Activated CD4-positive, alpha-beta memory T cell treated with anti-CD3 and anti-CD28 coated beads, Interleukin-2, amount 10 ng/mL, durations not matched to agents 7 days and 5 days (primary cell): ENCODE results near the gene KCNH2. TPM values are rescaled to one million over a fixed set of nuclear protein-coding genes. Genes with fewer than 3 reads are reported as not detected.
"Not testable (repeated sequence)": the region's sequence is repeated elsewhere in the genome, so short reads cannot be mapped to it uniquely, and the experiment has no call there.

ENCODE experiments used
- CTCF ChIA-PET: fragments of 350-600 bp; sonication (Branson Sonifier 250); formaldehyde crosslinking; loops from one replicate; lab custom pipeline; 2021; ENCODE audit warnings: antibody characterized with exemption, inconsistent platforms; lab: Charles Lee
- POLR2A ChIA-PET: fragments of 350-600 bp; sonication (Branson Sonifier 250); formaldehyde crosslinking; loops from one replicate; lab custom pipeline; 2021; ENCODE audit warnings: antibody characterized with exemption; lab: Charles Lee
- DNase-seq: peaks from one replicate; pipeline ENCODE4 v3.0.0-alpha.2; 2020
- H3K27ac Mint-ChIP-seq: one replicate; pipeline ENCODE4 v1.8.0; 2021; ENCODE audit warnings: mild to moderate bottlenecking, mixed read lengths
- H3K27me3 Mint-ChIP-seq: one replicate; pipeline ENCODE4 v1.8.0; 2021; ENCODE audit warnings: mixed read lengths
- H3K36me3 Mint-ChIP-seq: one replicate; pipeline ENCODE4 v1.8.0; 2021; ENCODE audit warnings: low read depth, mixed read lengths
- H3K4me1 Mint-ChIP-seq: one replicate; pipeline ENCODE4 v1.8.0; 2021; ENCODE audit warnings: mixed read lengths
- H3K4me3 Mint-ChIP-seq: one replicate; pipeline ENCODE4 v1.8.0; 2021; ENCODE audit warnings: mild to moderate bottlenecking, mixed read lengths
- H3K9me3 Mint-ChIP-seq: one replicate; pipeline ENCODE4 v1.8.0; 2021; ENCODE audit warnings: mixed read lengths
- total RNA-seq, 2 experiments: library from RNA; stranded (reverse); gene quantifications; one replicate each; pipeline ENCODE4 v1.2.3, GENCODE V29; 2021

KCNH2 gene
- total RNA-seq, 2 experiments from 2014 or later = 0.15 to 0.38 TPM

- Mint-ChIP-seq H3K4me3 (peak overlapping the region; percentile 66), H3K36me3 (peaks cover 17% of the 10 kb centered on the region), H3K9me3 (no peaks in the 10 kb centered on the region), H3K27me3 (peaks cover 32% of the 10 kb centered on the region), H3K4me1 (peaks cover 67% of the 10 kb centered on the region), H3K27ac (no peak overlapping the region)
- DNase-seq = no peak
- CTCF ChIA-PET = interaction anchor here (0.6 to 5.7 kb wide), 23 partner anchors 8 to 278 kb away, joined by 3 to 57 read pairs (median 5); partner anchors contain the start of genes ABCB8, FASTK, NOS3 and SLC4A2
- POLR2A ChIA-PET = interaction anchor here (0.6 to 7.7 kb wide), 7 partner anchors 9 to 93 kb away, joined by 3 to 50 read pairs (median 4); partner anchors contain the start of gene ABCB8
These were observed 39.3 kb upstream of the KCNH2 start for GRCh38 chr7:151017370-151017952.

GRCh38 chr7:151016942-151017341 lies 38.8 kb upstream of the KCNH2 start:
- Mint-ChIP-seq H3K9me3 (no peaks in the 10 kb centered on the region), H3K36me3 (peaks cover 21% of the 10 kb centered on the region), H3K27ac (no peak overlapping the region), H3K27me3 (peaks cover 32% of the 10 kb centered on the region), H3K4me1 (peaks cover 72% of the 10 kb centered on the region), H3K4me3 (no peak overlapping the region)
- ChIA-PET POLR2A (interaction anchor here (0.9 to 7.7 kb wide), 3 partner anchors 8 to 54 kb away, joined by 3 to 50 read pairs (median 4); partner anchors contain the start of gene ABCB8), CTCF (interaction anchor here (1.0 to 5.7 kb wide), 10 partner anchors 7 to 119 kb away, joined by 3 to 57 read pairs (median 10); partner anchors contain the start of genes ABCB8 and FASTK)
- DNase-seq = no peak

GRCh38 chr7:151016505-151016904 lies 38.4 kb upstream of the KCNH2 start:
- CTCF ChIA-PET = interaction anchor here (1.0 to 5.7 kb wide), 7 partner anchors 7 to 118 kb away, joined by 3 to 57 read pairs (median 9); partner anchors contain the start of gene ABCB8
- Mint-ChIP-seq H3K36me3 (peaks cover 24% of the 10 kb centered on the region), H3K4me3 (no peak overlapping the region), H3K4me1 (peaks cover 76% of the 10 kb centered on the region), H3K27ac (no peak overlapping the region), H3K27me3 (peaks cover 31% of the 10 kb centered on the region), H3K9me3 (no peaks in the 10 kb centered on the region)
- POLR2A ChIA-PET = interaction anchor here (0.9 to 7.7 kb wide), 3 partner anchors 8 to 54 kb away, joined by 3 to 50 read pairs (median 4); partner anchors contain the start of gene ABCB8
- DNase-seq = no peak

GRCh38 chr7:151015967-151016366 lies 37.8 kb upstream of the KCNH2 start:
- DNase-seq = no peak
- Mint-ChIP-seq H3K9me3 (no peaks in the 10 kb centered on the region), H3K4me1 (peaks cover 80% of the 10 kb centered on the region), H3K4me3 (no peak overlapping the region), H3K36me3 (peaks cover 24% of the 10 kb centered on the region), H3K27ac (no peak overlapping the region), H3K27me3 (peaks cover 26% of the 10 kb centered on the region)
- ChIA-PET POLR2A (interaction anchor here (7.7 kb wide), 1 partner anchor 13 kb away, joined by 50 read pairs; the partner anchor contains the start of gene ABCB8), CTCF (interaction anchor here (1.0 to 4.1 kb wide), 6 partner anchors 10 to 118 kb away, joined by 3 to 45 read pairs (median 12); partner anchors contain the start of gene ABCB8)

- POLR2A ChIA-PET = interaction anchor here (0.7 to 7.7 kb wide), 5 partner anchors 14 to 68 kb away, joined by 3 to 50 read pairs (median 4); partner anchors contain the start of genes ABCB8, NOS3, SLC4A2 and TMUB1
- Mint-ChIP-seq H3K36me3 (peaks cover 24% of the 10 kb centered on the region), H3K27me3 (peaks cover 15% of the 10 kb centered on the region), H3K4me1 (peaks cover 87% of the 10 kb centered on the region), H3K9me3 (no peaks in the 10 kb centered on the region), H3K4me3 (peak overlapping the region; percentile 84), H3K27ac (peak overlapping the region; percentile 94)
- CTCF ChIA-PET = interaction anchor here (0.6 to 3.2 kb wide), 10 partner anchors 13 to 229 kb away, joined by 3 to 16 read pairs (median 6); partner anchors contain the start of genes ABCB8 and FASTK
- DNase-seq = peak; percentile 61
These were observed 36.8 kb upstream of the KCNH2 start for GRCh38 chr7:151014950-151015349.

- ChIA-PET CTCF (interaction anchor here (0.6 to 3.2 kb wide), 12 partner anchors 11 to 230 kb away, joined by 3 to 16 read pairs (median 4); partner anchors contain the start of genes ABCB8, ATG9B and FASTK), POLR2A (interaction anchor here (1.0 to 7.7 kb wide), 7 partner anchors 12 to 72 kb away, joined by 3 to 50 read pairs (median 5); partner anchors contain the start of genes ABCB8 and TMUB1)
- H3K27me3 Mint-ChIP-seq = peaks cover 6% of the 10 kb centered on the region
- H3K36me3 Mint-ChIP-seq = peaks cover 21% of the 10 kb centered on the region
- peak overlapping the region; percentile 94 for H3K27ac Mint-ChIP-seq
- peak; percentile 96 for DNase-seq
- H3K4me1 Mint-ChIP-seq = peaks cover 85% of the 10 kb centered on the region
- H3K4me3 Mint-ChIP-seq = peak overlapping the region; percentile 84
- no peaks in the 10 kb centered on the region for H3K9me3 Mint-ChIP-seq
These were observed 35.8 kb upstream of the KCNH2 start for GRCh38 chr7:151013733-151014497.

- Mint-ChIP-seq H3K9me3 (no peaks in the 10 kb centered on the region), H3K4me1 (peaks cover 86% of the 10 kb centered on the region), H3K4me3 (peak overlapping the region; percentile 84), H3K36me3 (peaks cover 21% of the 10 kb centered on the region), H3K27ac (peak overlapping the region; percentile 97), H3K27me3 (peaks cover 2% of the 10 kb centered on the region)
- POLR2A ChIA-PET = interaction anchor here (1.0 to 7.7 kb wide), 6 partner anchors 13 to 70 kb away, joined by 3 to 50 read pairs (median 4); partner anchors contain the start of genes ABCB8 and TMUB1
- DNase-seq = no peak
- CTCF ChIA-PET = interaction anchor here (0.6 to 3.2 kb wide), 7 partner anchors 11 to 230 kb away, joined by 3 to 14 read pairs (median 4); partner anchors contain the start of gene ATG9B
These were observed 35.2 kb upstream of the KCNH2 start for GRCh38 chr7:151013356-151013732.

- ChIA-PET CTCF (interaction anchor here (1.1 to 3.2 kb wide), 2 partner anchors 16 to 50 kb away, joined by 4 to 14 read pairs; partner anchors contain the start of gene ABCB8), POLR2A (interaction anchor here (0.5 to 7.7 kb wide), 3 partner anchors 16 to 97 kb away, joined by 3 to 50 read pairs (median 31); partner anchors contain the start of gene ABCB8)
- H3K9me3 Mint-ChIP-seq = no peaks in the 10 kb centered on the region
- peaks cover 21% of the 10 kb centered on the region for H3K36me3 Mint-ChIP-seq
- peak overlapping the region; percentile 57 for H3K4me3 Mint-ChIP-seq
- peak overlapping the region; percentile 97 for H3K27ac Mint-ChIP-seq
- no peaks in the 10 kb centered on the region for H3K27me3 Mint-ChIP-seq
- peaks cover 86% of the 10 kb centered on the region for H3K4me1 Mint-ChIP-seq
- no peak for DNase-seq
These were observed 34.8 kb upstream of the KCNH2 start for GRCh38 chr7:151012911-151013347.

GRCh38 chr7:151012031-151012692 lies 34.0 kb upstream of the KCNH2 start:
- ChIA-PET POLR2A (interaction anchor here (0.5 to 3.1 kb wide), 6 partner anchors 14 to 1163 kb away, joined by 3 to 31 read pairs (median 4); partner anchors contain the start of gene NOS3), CTCF (interaction anchor here (1.1 to 4.9 kb wide), 8 partner anchors 7 to 103 kb away, joined by 3 to 57 read pairs (median 12); partner anchors contain the start of gene ABCB8)
- no peaks in the 10 kb centered on the region for H3K9me3 Mint-ChIP-seq
- H3K36me3 Mint-ChIP-seq = peaks cover 21% of the 10 kb centered on the region
- DNase-seq = no peak
- H3K27me3 Mint-ChIP-seq = no peaks in the 10 kb centered on the region
- peaks cover 86% of the 10 kb centered on the region for H3K4me1 Mint-ChIP-seq
- H3K4me3 Mint-ChIP-seq = peak overlapping the region; percentile 57
- H3K27ac Mint-ChIP-seq = peak overlapping the region; percentile 97

- peak overlapping the region; percentile 57 for H3K4me3 Mint-ChIP-seq
- ChIA-PET CTCF (interaction anchor here (0.9 to 4.9 kb wide), 9 partner anchors 8 to 114 kb away, joined by 3 to 57 read pairs (median 13); partner anchors contain the start of gene ABCB8), POLR2A (interaction anchor here (0.6 to 3.8 kb wide), 8 partner anchors 8 to 1162 kb away, joined by 3 to 34 read pairs (median 6); partner anchors contain the start of genes ABCB8 and NOS3)
These were observed 33.5 kb upstream of the KCNH2 start for GRCh38 chr7:151011616-151012015.

GRCh38 chr7:151011097-151011409 lies 32.9 kb upstream of the KCNH2 start:
- peaks cover 21% of the 10 kb centered on the region for H3K36me3 Mint-ChIP-seq
- CTCF ChIA-PET = interaction anchor here (0.7 to 4.9 kb wide), 12 partner anchors 8 to 233 kb away, joined by 3 to 57 read pairs (median 6); partner anchors contain the start of gene ABCB8
- H3K4me3 Mint-ChIP-seq = peak overlapping the region; percentile 81
- H3K4me1 Mint-ChIP-seq = peaks cover 83% of the 10 kb centered on the region
- H3K9me3 Mint-ChIP-seq = no peaks in the 10 kb centered on the region
- H3K27ac Mint-ChIP-seq = peak overlapping the region; percentile 97
- POLR2A ChIA-PET = interaction anchor here (0.7 to 3.8 kb wide), 11 partner anchors 9 to 49 kb away, joined by 3 to 34 read pairs (median 6); partner anchors contain the start of genes ABCB8, NOS3 and SLC4A2
- DNase-seq = no peak
- H3K27me3 Mint-ChIP-seq = no peaks in the 10 kb centered on the region

More at GRCh38 chr7:151011616-151012015, 33.5 kb upstream of the KCNH2 start:
- Mint-ChIP-seq H3K36me3 (peaks cover 21% of the 10 kb centered on the region), H3K27ac (peak overlapping the region; percentile 97), H3K4me1 (peaks cover 85% of the 10 kb centered on the region)
- DNase-seq, H3K27me3 Mint-ChIP-seq, H3K9me3 Mint-ChIP-seq: not testable (repeated sequence)
